Measurements from ENCODE around the gene TTC9B.

TTC9B gene

DNA sequence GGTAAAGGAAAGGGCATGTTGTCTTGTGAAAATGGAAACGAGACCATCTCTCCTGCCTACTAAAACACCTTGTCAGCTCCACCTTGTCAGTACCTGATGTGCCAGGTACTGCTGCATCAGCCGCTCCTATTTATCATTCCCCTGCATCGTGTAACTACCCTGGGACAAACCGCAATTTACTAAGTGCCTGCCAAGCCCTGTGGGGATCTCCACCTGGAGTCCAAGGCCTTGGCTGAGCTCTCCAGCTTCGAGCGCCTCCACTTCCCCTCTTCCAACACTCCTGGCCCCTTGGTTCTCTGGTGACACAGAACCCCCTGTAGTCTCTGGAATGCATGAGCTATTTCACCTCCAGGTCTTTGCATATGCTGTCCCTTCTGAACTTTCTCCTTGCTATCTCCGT lies 34.2 kb upstream of the TTC9B start:
- Mint-ChIP-seq H3K4me3 (no peak overlapping the region), H3K9me3 (no peaks in the 10 kb centered on the region), H3K27ac (peak overlapping the region; percentile 16), H3K4me1 (peaks cover 11% of the 10 kb centered on the region), H3K27me3 (ENCODE audit: low read depth, poor library complexity) (no peaks in the 10 kb centered on the region), H3K36me3 (ENCODE audit: low read depth) (peaks cover 49% of the 10 kb centered on the region)
- no peak for TF ChIP-seq CTCF (IDR thresholded peaks at IDR 0.05)
- DNase-seq: no peak

GRCh38 chr19:40251991-40252390 lies 33.8 kb upstream of the TTC9B start:
- peaks cover 11% of the 10 kb centered on the region for H3K4me1 Mint-ChIP-seq
- no peaks in the 10 kb centered on the region for H3K9me3 Mint-ChIP-seq
- H3K36me3 Mint-ChIP-seq (ENCODE audit: low read depth): peaks cover 49% of the 10 kb centered on the region
- no peak overlapping the region for H3K27ac Mint-ChIP-seq
- DNase-seq: no peak
- no peak for TF ChIP-seq CTCF (IDR thresholded peaks at IDR 0.05)
- no peaks in the 10 kb centered on the region for H3K27me3 Mint-ChIP-seq (ENCODE audit: low read depth, poor library complexity)
- no peak overlapping the region for H3K4me3 Mint-ChIP-seq

DNA sequence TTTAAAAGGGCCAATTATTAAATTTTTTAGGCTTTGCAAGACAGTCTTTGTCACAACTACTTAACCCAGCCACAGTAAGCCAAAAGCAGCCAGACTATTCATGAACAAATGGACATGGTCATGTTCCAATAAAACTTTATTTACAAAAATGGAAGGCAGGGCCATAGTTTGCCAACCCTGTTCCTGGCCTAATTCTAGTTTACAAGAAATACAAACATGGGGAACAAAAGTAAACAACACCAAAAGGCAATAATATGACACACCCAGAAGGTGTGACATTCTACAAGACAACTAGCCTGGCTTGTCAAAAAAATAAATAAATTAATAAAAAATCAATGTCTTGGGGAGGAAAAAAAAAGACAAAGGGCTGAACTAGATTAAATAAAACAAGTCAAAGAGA lies 33.1 kb upstream of the TTC9B start:
- Mint-ChIP-seq H3K4me3 (no peak overlapping the region), H3K9me3 (no peaks in the 10 kb centered on the region), H3K4me1 (peaks cover 14% of the 10 kb centered on the region), H3K36me3 (ENCODE audit: low read depth) (peaks cover 48% of the 10 kb centered on the region), H3K27ac (no peak overlapping the region), H3K27me3 (ENCODE audit: low read depth, poor library complexity) (no peaks in the 10 kb centered on the region)
- DNase-seq: no peak
- TF ChIP-seq CTCF (IDR thresholded peaks at IDR 0.05): no peak

- Mint-ChIP-seq H3K27me3 (ENCODE audit: low read depth, poor library complexity) (no peaks in the 10 kb centered on the region), H3K9me3 (no peaks in the 10 kb centered on the region), H3K36me3 (ENCODE audit: low read depth) (peaks cover 34% of the 10 kb centered on the region), H3K4me1 (peaks cover 15% of the 10 kb centered on the region), H3K4me3 (no peak overlapping the region), H3K27ac (peak overlapping the region; percentile 37)
- TF ChIP-seq CTCF (IDR thresholded peaks at IDR 0.05): no peak
- DNase-seq: no peak
Measured at GRCh38 chr19:40249781-40250180, 31.6 kb upstream of the TTC9B start.

- no peak for TF ChIP-seq CTCF (IDR thresholded peaks at IDR 0.05)
- H3K4me1 Mint-ChIP-seq: peaks cover 15% of the 10 kb centered on the region
- no peak overlapping the region for H3K4me3 Mint-ChIP-seq
Measured at GRCh38 chr19:40249201-40249600, 31.0 kb upstream of the TTC9B start.

GRCh38 chr19:40247735-40248262 lies 29.6 kb upstream of the TTC9B start:
- Mint-ChIP-seq H3K4me1 (peaks cover 4% of the 10 kb centered on the region), H3K4me3 (no peak overlapping the region)
- DNase-seq: no peak

More at GRCh38 chr19:40249201-40249600, 31.0 kb upstream of the TTC9B start:
- no peak for DNase-seq
- H3K27ac Mint-ChIP-seq: no peak overlapping the region
- no peaks in the 10 kb centered on the region for H3K27me3 Mint-ChIP-seq (ENCODE audit: low read depth, poor library complexity)
- peaks cover 31% of the 10 kb centered on the region for H3K36me3 Mint-ChIP-seq (ENCODE audit: low read depth)
- H3K9me3 Mint-ChIP-seq: no peaks in the 10 kb centered on the region

More at GRCh38 chr19:40247735-40248262, 29.6 kb upstream of the TTC9B start:
- Mint-ChIP-seq H3K27ac (peak overlapping the region; percentile 64), H3K27me3 (ENCODE audit: low read depth, poor library complexity) (no peaks in the 10 kb centered on the region), H3K36me3 (ENCODE audit: low read depth) (peaks cover 22% of the 10 kb centered on the region), H3K9me3 (no peaks in the 10 kb centered on the region)
- TF ChIP-seq CTCF (IDR thresholded peaks at IDR 0.05): no peak

All from nephron progenitor cell (in vitro differentiated cells).